HCT116 (cell line): ENCODE data around the gene KIF26B. TPM values are rescaled to one million over a fixed set of nuclear protein-coding genes. Genes with fewer than 3 reads are reported as not detected.

Source experiments
- ATAC-seq: fragments of 200-7000 bp; cut with Tn5 transposase; 2 replicates; pipeline ENCODE4 v1.9.1; 2020; ENCODE audit warnings: mild to moderate bottlenecking, moderate library complexity
- BruUV-seq: library from RNA; stranded (reverse); fragments of 400-500 nt; replicated peaks from 2 replicates; lab custom pipeline; 2021; lab: Mats Ljungman, UMichigan
- CTCF ChIA-PET: fragments of 300-600 bp; sonication (Branson Sonifier 250); formaldehyde crosslinking; loops from one replicate; lab custom pipeline; 2021; ENCODE audit warnings: antibody characterized with exemption; lab: Charles Lee
- POLR2A ChIA-PET: fragments of 300-600, 350-600 bp; sonication (Branson Sonifier 250); formaldehyde crosslinking; loops from one replicate; lab custom pipeline; 2021; ENCODE audit warnings: antibody characterized with exemption; lab: Charles Lee
- RAD21 ChIA-PET, 2 experiments: fragments of 300-600 bp; sonication (Branson Sonifier 250); formaldehyde crosslinking; loops; one replicate each; lab custom pipeline; 2023; ENCODE audit warnings: low total read pairs in 2 of 2; ENCODE audit not compliant: uncharacterized antibody in 2 of 2, unreplicated experiment in 2 of 2, low non-redundant PET in 1 of 2; lab: Charles Lee
- DNase-seq: peaks from one replicate; pipeline ENCODE4 v3.0.0-alpha.2; 2010; ENCODE audit warnings: low read depth, low spot score
- H2AFZ ChIP-seq: fragments of 200-600 bp; shearing (Covaris generic), sonication (generic); 2 replicates; pipeline ENCODE4 v1.6.1; 2017; ENCODE audit warnings: low read depth, mixed run types, mixed read lengths, antibody characterized with exemption, low read length; ENCODE audit not compliant: poor library complexity, severe bottlenecking
- H3K27ac ChIP-seq: 2 replicates; pipeline ENCODE4 v1.5.1; 2012; ENCODE audit warnings: low read depth, low read length
- H3K27me3 ChIP-seq: fragments of 200-600 bp; sonication (generic); 2 replicates; pipeline ENCODE4 v1.6.1; 2016; ENCODE audit warnings: mixed run types, low read length, mixed read lengths; ENCODE audit not compliant: insufficient read depth
- H3K36me3 ChIP-seq, 2 experiments: fragments of 200-500 bp in 1 of 2; fragments of 200-600 bp in 1 of 2; sonication (Bioruptor generic) in 1 of 2; sonication (generic) in 1 of 2; 2 replicates each; pipeline versions ENCODE4 v1.5.1 to v1.6.1; 2014 to 2016; ENCODE audit warnings: low read length in 2 of 2, inconsistent platforms in 1 of 2, mixed read lengths in 1 of 2, mixed run types in 1 of 2; ENCODE audit not compliant: insufficient read depth in 2 of 2, control insufficient read depth in 1 of 2
- H3K4me1 ChIP-seq, 2 experiments: fragments of 200-600 bp in 1 of 2; sonication (generic) in 1 of 2; 2 replicates each; pipeline versions ENCODE4 v1.5.1 to v1.6.1; 2012 to 2017; ENCODE audit warnings: low read length in 2 of 2, inconsistent platforms in 1 of 2, mild to moderate bottlenecking in 1 of 2, mixed read lengths in 1 of 2, mixed run types in 1 of 2, moderate library complexity in 1 of 2; ENCODE audit not compliant: insufficient read depth in 2 of 2, control insufficient read depth in 1 of 2
- H3K4me2 ChIP-seq: fragments of 200-600 bp; sonication (generic); 2 replicates; pipeline ENCODE4 v1.6.1; 2017; ENCODE audit warnings: mixed run types, low read length, mixed read lengths
- H3K4me3 ChIP-seq, 2 experiments: fragments of 200-600 bp in 1 of 2; sonication (generic) in 1 of 2; replicated peaks in 1 of 2; 2 replicates each; pipeline ENCODE4 v1.5.1; 2011 to 2016; ENCODE audit warnings: low read length in 2 of 2, control low read depth in 1 of 2, low read depth in 1 of 2, mild to moderate bottlenecking in 1 of 2, mixed read lengths in 1 of 2, mixed run types in 1 of 2
- H3K79me2 ChIP-seq: fragments of 200-600 bp; sonication (generic); 2 replicates; pipeline ENCODE4 v1.6.1; 2017; ENCODE audit warnings: mild to moderate bottlenecking, mixed run types, low read length, moderate library complexity, mixed read lengths; ENCODE audit not compliant: insufficient read depth
- H3K9ac ChIP-seq: fragments of 200-600 bp; sonication (generic); 2 replicates; pipeline ENCODE4 v1.6.1; 2016; ENCODE audit warnings: low read length, mixed read lengths
- H3K9me2 ChIP-seq: fragments of 200-600 bp; sonication (generic), shearing (Covaris generic); 2 replicates; pipeline ENCODE4 v1.6.1; 2017; ENCODE audit warnings: mixed run types, mild to moderate bottlenecking, moderate library complexity; ENCODE audit not compliant: insufficient read depth
- H3K9me3 ChIP-seq, 2 experiments: fragments of 200-500 bp in 1 of 2; fragments of 200-600 bp in 1 of 2; sonication (Bioruptor generic) in 1 of 2; sonication (generic) in 1 of 2; 2 replicates each; pipeline ENCODE4 v1.6.1; 2014 to 2017; ENCODE audit warnings: low read length in 2 of 2, mixed read lengths in 2 of 2, inconsistent platforms in 1 of 2, low read depth in 1 of 2, mild to moderate bottlenecking in 1 of 2, mixed run types in 1 of 2, moderate library complexity in 1 of 2; ENCODE audit not compliant: control insufficient read depth in 1 of 2, insufficient read depth in 1 of 2
- H4K20me1 ChIP-seq: fragments of 200-600 bp; sonication (generic), shearing (Covaris generic); 2 replicates; pipeline ENCODE4 v1.6.1; 2017; ENCODE audit warnings: mixed run types, mild to moderate bottlenecking, moderate library complexity; ENCODE audit not compliant: insufficient read depth
- ATF3 ChIP-seq: IDR thresholded peaks from 2 replicates; pipeline ENCODE4 v1.6.1; 2012
- CBX3 ChIP-seq: IDR thresholded peaks from 2 replicates; pipeline ENCODE4 v1.6.1; 2012; ENCODE audit warnings: low read depth
- CEBPB ChIP-seq: IDR thresholded peaks from 2 replicates; pipeline ENCODE4 v1.6.1; 2012; ENCODE audit warnings: low read depth
- EGR1 ChIP-seq: IDR thresholded peaks from 2 replicates; pipeline ENCODE4 v1.6.1; 2012; ENCODE audit warnings: low read depth
- ELF1 ChIP-seq: IDR thresholded peaks from 2 replicates; pipeline ENCODE4 v1.6.1; 2012; ENCODE audit warnings: low read depth, borderline replicate concordance
- EZH2 ChIP-seq: fragments of 200-600 bp; sonication (generic); IDR thresholded peaks from 2 replicates; pipeline ENCODE4 v1.6.1; 2017; ENCODE audit warnings: antibody characterized with exemption, mixed run types
- EZH2phosphoT487 ChIP-seq: fragments of 200-600 bp; IDR thresholded peaks from 2 replicates; pipeline ENCODE4 v1.6.1; 2018; ENCODE audit warnings: antibody characterized with exemption, borderline replicate concordance
- FOSL1 ChIP-seq: IDR thresholded peaks from 2 replicates; pipeline ENCODE4 v1.6.1; 2012; ENCODE audit warnings: low read depth
- JUND ChIP-seq: IDR thresholded peaks from 2 replicates; pipeline ENCODE4 v1.6.1; 2012
- POLR2A ChIP-seq: IDR thresholded peaks from 2 replicates; pipeline ENCODE4 v1.7.0; 2011; ENCODE audit warnings: borderline replicate concordance; ENCODE audit not compliant: insufficient read depth, insufficient read length; ENCODE audit errors: extremely low read depth
- POLR2AphosphoS5 ChIP-seq: IDR thresholded peaks from 2 replicates; pipeline ENCODE4 v1.6.1; 2011; ENCODE audit warnings: mild to moderate bottlenecking, low read depth, low read length, moderate library complexity
- RAD21 ChIP-seq: IDR thresholded peaks from 2 replicates; pipeline ENCODE4 v1.6.1; 2012; ENCODE audit warnings: low read depth, mild to moderate bottlenecking
- SIN3A ChIP-seq: IDR thresholded peaks from 2 replicates; pipeline ENCODE4 v1.6.1; 2012; ENCODE audit warnings: low read depth
- SP1 ChIP-seq: IDR thresholded peaks from 2 replicates; pipeline ENCODE4 v1.6.1; 2012; ENCODE audit warnings: low read depth
- TCF7L2 ChIP-seq: IDR thresholded peaks from 2 replicates; pipeline ENCODE4 v1.7.0; 2011; ENCODE audit warnings: borderline replicate concordance, inconsistent platforms; ENCODE audit not compliant: insufficient read depth, insufficient read length; ENCODE audit errors: extremely low read depth
- YY1 ChIP-seq: IDR thresholded peaks from 2 replicates; pipeline ENCODE4 v1.6.1; 2011; ENCODE audit warnings: low read length, low read depth, moderate library complexity, mild to moderate bottlenecking; ENCODE audit not compliant: insufficient replicate concordance; ENCODE audit errors: extremely low read depth
- ZFX ChIP-seq: fragments of 450-650 bp; IDR thresholded peaks from 2 replicates; pipeline ENCODE4 v1.6.1; 2017
- ZNF274 ChIP-seq: fragments of 200-500 bp; sonication (Bioruptor generic); IDR thresholded peaks from 2 replicates; pipeline ENCODE4 v1.6.1; 2014; ENCODE audit warnings: mild to moderate bottlenecking, low read depth, low read length, inconsistent platforms
- intact Hi-C: fragments of 100-400 bp; cut with micrococcal nuclease; formaldehyde crosslinking; loops from 2 replicates; pipeline ENCODE4 v1.10.0; 2022
- total RNA-seq: library from RNA; stranded (reverse); gene quantifications from one replicate; pipeline ENCODE4 v1.2.1, GENCODE V29; 2021; ENCODE audit not compliant: unreplicated experiment
- TF ChIP-seq, protein P1 (sequence below): IDR thresholded peaks from 2 replicates; pipeline ENCODE4 v1.6.1; 2012; ENCODE audit warnings: low read depth
- TF ChIP-seq, protein P2 (sequence below): IDR thresholded peaks from 2 replicates; pipeline ENCODE4 v1.6.1; 2012

Gene KIF26B
- total RNA-seq, 1 experiment from 2014 or later = 0.49 TPM

DNA sequence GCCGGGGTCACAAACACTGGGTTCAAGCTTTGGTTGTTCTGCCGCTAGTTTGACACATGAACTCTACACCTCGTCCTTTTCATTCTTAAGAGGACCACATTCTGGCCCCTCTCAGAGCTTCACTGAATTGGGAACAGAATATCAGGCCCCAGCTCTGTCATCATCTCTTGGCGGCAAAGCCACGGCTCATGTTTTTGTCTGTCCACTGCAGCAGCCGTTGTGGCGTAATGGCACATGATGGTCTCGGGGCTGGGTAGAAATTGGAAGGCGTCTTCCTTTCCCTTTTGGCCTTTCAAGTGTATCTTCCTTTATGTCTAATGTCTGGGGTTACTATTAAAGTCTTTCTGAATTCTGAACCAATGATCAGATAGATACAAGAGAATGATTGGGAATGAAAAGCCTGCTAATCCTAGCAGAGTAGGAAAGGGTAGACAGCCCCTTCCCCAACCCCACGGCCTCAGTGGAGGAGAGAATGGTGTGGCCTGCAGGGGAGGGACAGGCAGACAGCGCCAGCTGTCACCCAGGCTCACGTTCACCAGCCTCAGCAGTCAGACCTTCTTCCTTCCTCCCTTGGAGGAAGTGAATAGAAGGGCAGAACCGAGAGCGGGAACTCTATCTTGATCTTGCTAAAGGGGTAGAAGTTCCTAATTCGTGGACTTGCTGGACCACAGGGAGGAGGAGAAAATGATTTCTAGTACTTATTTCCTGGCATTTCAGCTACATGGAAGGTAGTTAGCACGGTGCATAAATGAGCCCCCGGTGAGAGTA is 498.1 kb downstream of the KIF26B start:
- POLR2A ChIA-PET = no interaction called here
- no peaks in the 10 kb centered on the region for H3K36me3 ChIP-seq
- RAD21 ChIA-PET = no interaction called here
- H3K4me1 ChIP-seq = no peaks in the 10 kb centered on the region
- intact Hi-C loops = no loop called here
- no peaks in the 10 kb centered on the region for H3K9me3 ChIP-seq
- TF ChIP-seq SP1 (no peak), CEBPB (no peak), JUND (no peak), RAD21 (no peak), TCF7L2 (no peak), SIN3A (no peak), FOSL1 (no peak), EZH2 (no peak), ELF1 (no peak), EGR1 (no peak), YY1 (no peak), POLR2A (no peak), EZH2phosphoT487 (no peak), POLR2AphosphoS5 (no peak), ZFX (no peak), ATF3 (no peak), CBX3 (no peak), ZNF274 (no peak)
- TF ChIP-seq, protein P1, sequence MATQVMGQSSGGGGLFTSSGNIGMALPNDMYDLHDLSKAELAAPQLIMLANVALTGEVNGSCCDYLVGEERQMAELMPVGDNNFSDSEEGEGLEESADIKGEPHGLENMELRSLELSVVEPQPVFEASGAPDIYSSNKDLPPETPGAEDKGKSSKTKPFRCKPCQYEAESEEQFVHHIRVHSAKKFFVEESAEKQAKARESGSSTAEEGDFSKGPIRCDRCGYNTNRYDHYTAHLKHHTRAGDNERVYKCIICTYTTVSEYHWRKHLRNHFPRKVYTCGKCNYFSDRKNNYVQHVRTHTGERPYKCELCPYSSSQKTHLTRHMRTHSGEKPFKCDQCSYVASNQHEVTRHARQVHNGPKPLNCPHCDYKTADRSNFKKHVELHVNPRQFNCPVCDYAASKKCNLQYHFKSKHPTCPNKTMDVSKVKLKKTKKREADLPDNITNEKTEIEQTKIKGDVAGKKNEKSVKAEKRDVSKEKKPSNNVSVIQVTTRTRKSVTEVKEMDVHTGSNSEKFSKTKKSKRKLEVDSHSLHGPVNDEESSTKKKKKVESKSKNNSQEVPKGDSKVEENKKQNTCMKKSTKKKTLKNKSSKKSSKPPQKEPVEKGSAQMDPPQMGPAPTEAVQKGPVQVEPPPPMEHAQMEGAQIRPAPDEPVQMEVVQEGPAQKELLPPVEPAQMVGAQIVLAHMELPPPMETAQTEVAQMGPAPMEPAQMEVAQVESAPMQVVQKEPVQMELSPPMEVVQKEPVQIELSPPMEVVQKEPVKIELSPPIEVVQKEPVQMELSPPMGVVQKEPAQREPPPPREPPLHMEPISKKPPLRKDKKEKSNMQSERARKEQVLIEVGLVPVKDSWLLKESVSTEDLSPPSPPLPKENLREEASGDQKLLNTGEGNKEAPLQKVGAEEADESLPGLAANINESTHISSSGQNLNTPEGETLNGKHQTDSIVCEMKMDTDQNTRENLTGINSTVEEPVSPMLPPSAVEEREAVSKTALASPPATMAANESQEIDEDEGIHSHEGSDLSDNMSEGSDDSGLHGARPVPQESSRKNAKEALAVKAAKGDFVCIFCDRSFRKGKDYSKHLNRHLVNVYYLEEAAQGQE = no peak
- TF ChIP-seq, protein P2, sequence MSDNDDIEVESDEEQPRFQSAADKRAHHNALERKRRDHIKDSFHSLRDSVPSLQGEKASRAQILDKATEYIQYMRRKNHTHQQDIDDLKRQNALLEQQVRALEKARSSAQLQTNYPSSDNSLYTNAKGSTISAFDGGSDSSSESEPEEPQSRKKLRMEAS = no peak
- BruUV-seq = no TSS peak
- no peak overlapping the region for H3K4me2 ChIP-seq
- no peak overlapping the region for H3K9ac ChIP-seq
- DNase-seq (no peak), ATAC-seq (no peak)
- no peaks in the 10 kb centered on the region for H4K20me1 ChIP-seq
- no peak overlapping the region for H2AFZ ChIP-seq
- H3K9me2 ChIP-seq = no peaks in the 10 kb centered on the region
- peaks cover 7% of the 10 kb centered on the region for H3K27me3 ChIP-seq
- no peaks in the 10 kb centered on the region for H3K79me2 ChIP-seq
- CTCF ChIA-PET = no interaction called here
- no peak overlapping the region for H3K27ac ChIP-seq
- no peak overlapping the region for H3K4me3 ChIP-seq
